Thoracic aorta (tissue), 2 donors: ENCODE data around the gene DHRS3. TPM values are rescaled to one million over a fixed set of nuclear protein-coding genes. Genes with fewer than 3 reads are reported as not detected.
A peak's percentile ranks its signal among the peaks of the same experiment; 100 is the strongest.

Source experiments
- ATAC-seq: fragments of 150-250 bp; one replicate; pipeline ENCODE4 v1.8.0; 2017; ENCODE audit warnings: low read depth; ENCODE audit not compliant: insufficient number of reproducible peaks, low FRiP score
- DNase-seq: peaks from one replicate; pipeline ENCODE4 v3.0.0-alpha.2; 2020; ENCODE audit warnings: low spot score
- H3K27ac ChIP-seq, 2 donors: fragments of 200-600 bp; sonication (generic); 1 replicate in 1 of 2; 2 replicates in 1 of 2; pipeline ENCODE4 v1.5.1; 2016; ENCODE audit warnings: mild to moderate bottlenecking in 2 of 2, moderate library complexity in 2 of 2
- H3K27me3 ChIP-seq: fragments of 200-600 bp; sonication (generic); replicated peaks from 2 replicates; pipeline ENCODE4 v1.6.0; 2016; ENCODE audit warnings: mild to moderate bottlenecking; ENCODE audit not compliant: insufficient read depth
- H3K36me3 ChIP-seq: fragments of 200-600 bp; sonication (generic); one replicate; pipeline ENCODE4 v1.5.1; 2016
- H3K4me1 ChIP-seq, 2 donors: fragments of 200-600 bp; sonication (generic); 1 replicate in 1 of 2; 2 replicates in 1 of 2; pipeline versions ENCODE4 v1.5.1 to v1.6.0; 2016; ENCODE audit warnings: low read depth in 2 of 2, mild to moderate bottlenecking in 1 of 2; ENCODE audit not compliant: control insufficient read depth in 1 of 2
- H3K4me3 ChIP-seq: fragments of 200-600 bp; sonication (generic); 2 replicates; pipeline ENCODE4 v1.5.1; 2016; ENCODE audit warnings: mild to moderate bottlenecking
- H3K9me3 ChIP-seq: fragments of 200-600 bp; sonication (generic); 2 replicates; pipeline ENCODE4 v1.5.1; 2016
- total RNA-seq, 2 donors: library from RNA; depleted of rRNA; stranded (reverse); fragments of >200 nt; gene quantifications; one replicate each; pipeline versions ENCODE4 v1.1.0 to v1.2.3, GENCODE V29; 2016
- TF ChIP-seq, protein P1 (sequence below): fragments of 200-600 bp; sonication (generic); IDR thresholded peaks from one replicate; pipeline ENCODE4 v1.5.1; 2019; ENCODE audit warnings: antibody characterized with exemption

Gene DHRS3
- total RNA-seq, 2 donors from 2014 or later, result 65.9 to 150 TPM

DNA sequence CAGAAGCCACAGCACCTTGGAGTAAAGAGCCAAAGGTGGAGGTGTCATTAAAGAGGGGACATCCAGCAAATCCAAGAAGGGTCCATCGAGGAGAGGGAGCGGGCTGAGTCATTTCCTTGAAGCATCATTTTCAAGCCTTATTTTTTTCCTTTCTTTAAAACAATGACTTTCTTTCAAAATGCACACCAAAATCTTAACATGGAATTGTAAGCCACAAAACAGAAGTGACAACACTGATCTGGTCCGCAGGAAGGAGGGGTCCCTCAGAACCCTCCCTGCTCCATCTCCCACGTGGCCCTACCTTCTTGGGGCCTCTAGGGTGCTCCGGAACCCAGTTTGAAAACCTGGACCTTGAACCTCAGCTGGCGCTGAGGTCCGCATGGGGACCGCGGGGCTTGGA is 14.8 kb downstream of the DHRS3 start:
- Histone ChIP-seq H3K27me3 (no peaks in the 10 kb centered on the region), H3K9me3 (no peaks in the 10 kb centered on the region), H3K4me3 (no peak overlapping the region), H3K36me3 (no peaks in the 10 kb centered on the region), H3K27ac (peak overlapping the region; percentile 58 to 95), H3K4me1 (peaks cover 38 to 75% of the 10 kb centered on the region in 2 donors)
- ATAC-seq, result no peak
- TF ChIP-seq, protein P1, sequence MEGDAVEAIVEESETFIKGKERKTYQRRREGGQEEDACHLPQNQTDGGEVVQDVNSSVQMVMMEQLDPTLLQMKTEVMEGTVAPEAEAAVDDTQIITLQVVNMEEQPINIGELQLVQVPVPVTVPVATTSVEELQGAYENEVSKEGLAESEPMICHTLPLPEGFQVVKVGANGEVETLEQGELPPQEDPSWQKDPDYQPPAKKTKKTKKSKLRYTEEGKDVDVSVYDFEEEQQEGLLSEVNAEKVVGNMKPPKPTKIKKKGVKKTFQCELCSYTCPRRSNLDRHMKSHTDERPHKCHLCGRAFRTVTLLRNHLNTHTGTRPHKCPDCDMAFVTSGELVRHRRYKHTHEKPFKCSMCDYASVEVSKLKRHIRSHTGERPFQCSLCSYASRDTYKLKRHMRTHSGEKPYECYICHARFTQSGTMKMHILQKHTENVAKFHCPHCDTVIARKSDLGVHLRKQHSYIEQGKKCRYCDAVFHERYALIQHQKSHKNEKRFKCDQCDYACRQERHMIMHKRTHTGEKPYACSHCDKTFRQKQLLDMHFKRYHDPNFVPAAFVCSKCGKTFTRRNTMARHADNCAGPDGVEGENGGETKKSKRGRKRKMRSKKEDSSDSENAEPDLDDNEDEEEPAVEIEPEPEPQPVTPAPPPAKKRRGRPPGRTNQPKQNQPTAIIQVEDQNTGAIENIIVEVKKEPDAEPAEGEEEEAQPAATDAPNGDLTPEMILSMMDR, result no peak
- no peak for DNase-seq

- no peak for ATAC-seq
- Histone ChIP-seq H3K4me3 (no peak overlapping the region), H3K27me3 (no peaks in the 10 kb centered on the region), H3K36me3 (no peaks in the 10 kb centered on the region), H3K4me1 (peaks cover 43 to 81% of the 10 kb centered on the region in 2 donors), H3K27ac (peak overlapping the region; percentile 58 to 95), H3K9me3 (no peaks in the 10 kb centered on the region)
- TF ChIP-seq, protein P1, result no peak
- no peak for DNase-seq
Measured at GRCh38 chr1:12602659-12603024, 15.4 kb downstream of the DHRS3 start.

GRCh38 chr1:12601700-12602658 is 16.0 kb downstream of the DHRS3 start:
- peaks cover 50 to 87% of the 10 kb centered on the region in 2 donors for H3K4me1 ChIP-seq
- DNase-seq, result no peak

DNA sequence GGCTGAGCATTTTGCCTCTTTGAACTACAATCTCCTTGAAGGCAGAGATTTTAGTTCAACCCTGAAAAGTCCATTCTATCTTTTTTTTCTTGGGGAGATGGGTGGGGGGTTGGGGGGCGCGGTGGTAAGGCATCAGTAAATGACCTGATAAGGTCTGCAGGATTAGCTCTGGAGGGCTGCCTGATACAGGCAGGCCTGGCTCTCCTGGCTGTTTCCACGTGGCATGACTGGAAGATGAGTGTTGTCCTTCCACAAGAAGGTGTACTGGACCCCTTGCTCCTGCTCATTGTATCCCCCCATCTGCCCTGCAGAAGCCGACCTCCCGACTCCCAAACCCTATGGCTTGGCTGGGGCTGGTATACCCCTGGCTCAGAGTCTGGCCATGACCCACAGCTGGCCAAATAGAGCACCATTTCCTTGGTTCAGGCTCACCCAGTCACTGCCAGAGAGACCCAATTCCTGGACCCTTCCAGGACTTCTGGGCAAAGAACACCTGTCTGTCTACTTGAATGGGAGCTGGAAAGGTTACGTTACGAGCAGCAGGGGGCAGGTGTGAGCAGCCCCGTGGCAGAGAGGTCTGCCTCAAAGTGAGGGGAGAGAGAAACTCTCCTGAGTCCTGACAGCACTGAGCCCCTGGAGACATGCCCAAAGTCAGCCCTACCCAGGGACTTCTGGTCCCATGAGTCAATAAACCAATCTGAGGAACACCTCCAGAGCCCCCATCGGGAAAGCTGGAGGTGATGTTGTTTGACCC is 17.0 kb downstream of the DHRS3 start:
- H3K9me3 ChIP-seq, result no peaks in the 10 kb centered on the region
- DNase-seq, result no peak
- H3K4me1 ChIP-seq, result peaks cover 58 to 97% of the 10 kb centered on the region in 2 donors
- no peak for ATAC-seq
- TF ChIP-seq, protein P1, result peak; percentile 28
- H3K4me3 ChIP-seq, result no peak overlapping the region
- H3K27ac ChIP-seq, result peak overlapping the region; percentile 95 to 98
- no peaks in the 10 kb centered on the region for H3K27me3 ChIP-seq
- H3K36me3 ChIP-seq, result no peaks in the 10 kb centered on the region

More at GRCh38 chr1:12601700-12602658, 16.0 kb downstream of the DHRS3 start:
- Histone ChIP-seq H3K36me3 (no peaks in the 10 kb centered on the region), H3K9me3 (no peaks in the 10 kb centered on the region), H3K27ac (peak overlapping the region; percentile 95 to 98), H3K27me3 (no peaks in the 10 kb centered on the region), H3K4me3 (no peak overlapping the region)
- TF ChIP-seq, protein P1, result no peak
- no peak for ATAC-seq

DNA sequence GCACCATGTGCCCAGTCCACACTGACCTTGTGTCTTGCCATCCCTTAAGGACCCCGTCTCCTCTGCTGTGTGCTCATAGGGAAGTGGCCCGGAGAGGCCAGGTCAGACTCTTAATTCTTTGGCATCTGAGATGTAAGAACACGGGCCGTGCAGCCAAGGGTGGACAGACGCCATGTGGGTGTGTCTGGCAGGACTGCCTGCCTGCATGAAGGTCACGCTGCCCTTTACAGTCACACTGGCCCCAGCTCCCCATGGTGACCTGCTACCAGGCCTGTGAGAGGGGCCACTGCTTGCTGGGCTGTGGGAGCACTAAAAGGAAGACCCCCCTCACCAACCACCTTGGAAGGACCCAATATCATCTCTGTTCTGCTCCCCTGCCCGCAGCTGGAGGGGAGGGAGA is 17.7 kb downstream of the DHRS3 start:
- Histone ChIP-seq H3K4me1 (peaks cover 59 to 94% of the 10 kb centered on the region in 2 donors), H3K4me3 (no peak overlapping the region), H3K36me3 (no peaks in the 10 kb centered on the region), H3K27me3 (no peaks in the 10 kb centered on the region), H3K27ac (peak overlapping the region; percentile 95 to 98), H3K9me3 (no peaks in the 10 kb centered on the region)
- DNase-seq (no peak), ATAC-seq (no peak)
- TF ChIP-seq, protein P1, result no peak
